ENCODE data around the gene MED9. TPM values are rescaled to one million over a fixed set of nuclear protein-coding genes. Genes with fewer than 3 reads are reported as not detected.

The MED9 gene
- total RNA-seq, 4 donors from 2014 or later, result 6.5 to 16.6 (median 13.5) TPM

GRCh38 chr17:17511293-17511741 lies 34.5 kb downstream of the MED9 start:
- no peak for TF ChIP-seq CTCF (IDR thresholded peaks at IDR 0.05; ENCODE audit: low read depth)

- TF ChIP-seq CTCF (IDR thresholded peaks at IDR 0.05; ENCODE audit: low read depth), result no peak
These were observed 35.4 kb downstream of the MED9 start for GRCh38 chr17:17511881-17512858.

GRCh38 chr17:17512866-17513265 lies 36.1 kb downstream of the MED9 start:
- TF ChIP-seq CTCF (IDR thresholded peaks at IDR 0.05; ENCODE audit: low read depth), result no peak

GRCh38 chr17:17513626-17514025 lies 36.8 kb downstream of the MED9 start:
- no peak for TF ChIP-seq CTCF (IDR thresholded peaks at IDR 0.05; ENCODE audit: low read depth)

- TF ChIP-seq CTCF (IDR thresholded peaks at IDR 0.05; ENCODE audit: low read depth), result no peak
These were observed 37.7 kb downstream of the MED9 start for GRCh38 chr17:17514361-17514992.

- TF ChIP-seq CTCF (IDR thresholded peaks at IDR 0.05; ENCODE audit: low read depth), result no peak
These were observed 38.5 kb downstream of the MED9 start for GRCh38 chr17:17514993-17515933.

Data from subcutaneous adipose tissue (tissue), 4 donors.